HL-60 (cell line): ENCODE results near the gene CHCHD3.

ENCODE experiments used
- DNase-seq, 2 experiments: peaks; one replicate each; pipeline ENCODE4 v3.0.0-alpha.2; 2010 to 2020; ENCODE audit warnings: low read depth in 1 of 2, low spot score in 1 of 2
- H3K27ac ChIP-seq: fragments of 250-450 bp; sonication (Bioruptor Pico); replicated peaks from 2 replicates; pipeline ENCODE4 v1.5.1; 2020; ENCODE audit warnings: mild to moderate bottlenecking, moderate library complexity
- H3K27me3 ChIP-seq: fragments of 250-450 bp; sonication (Bioruptor Pico); 2 replicates; pipeline ENCODE4 v1.5.1; 2021; ENCODE audit warnings: mild to moderate bottlenecking, moderate library complexity; ENCODE audit not compliant: insufficient read depth, poor library complexity, severe bottlenecking
- H3K4me3 ChIP-seq: replicated peaks from 2 replicates; pipeline ENCODE4 v1.5.1; 2011; ENCODE audit warnings: mild to moderate bottlenecking, control low read depth, low read length; ENCODE audit not compliant: insufficient read depth
- GABPA ChIP-seq: IDR thresholded peaks from 2 replicates; pipeline ENCODE4 v1.6.1; 2012; ENCODE audit warnings: low read depth
- POLR2AphosphoS5 ChIP-seq: IDR thresholded peaks from 2 replicates; pipeline ENCODE4 v1.6.1; 2012; ENCODE audit warnings: low read depth
- SPI1 ChIP-seq: IDR thresholded peaks from 2 replicates; pipeline ENCODE4 v1.6.1; 2012; ENCODE audit warnings: low read depth, mild to moderate bottlenecking, borderline replicate concordance
- TF ChIP-seq, protein P1 (sequence below): IDR thresholded peaks from 2 replicates; pipeline ENCODE4 v1.6.1; 2012; ENCODE audit warnings: low read depth; ENCODE audit not compliant: insufficient replicate concordance
- TF ChIP-seq, protein P2 (sequence below): IDR thresholded peaks from one replicate; pipeline ENCODE4 v1.5.1; 2011; ENCODE audit warnings: low read length, control low read depth, inconsistent platforms; ENCODE audit not compliant: insufficient read depth

Gene CHCHD3

DNA sequence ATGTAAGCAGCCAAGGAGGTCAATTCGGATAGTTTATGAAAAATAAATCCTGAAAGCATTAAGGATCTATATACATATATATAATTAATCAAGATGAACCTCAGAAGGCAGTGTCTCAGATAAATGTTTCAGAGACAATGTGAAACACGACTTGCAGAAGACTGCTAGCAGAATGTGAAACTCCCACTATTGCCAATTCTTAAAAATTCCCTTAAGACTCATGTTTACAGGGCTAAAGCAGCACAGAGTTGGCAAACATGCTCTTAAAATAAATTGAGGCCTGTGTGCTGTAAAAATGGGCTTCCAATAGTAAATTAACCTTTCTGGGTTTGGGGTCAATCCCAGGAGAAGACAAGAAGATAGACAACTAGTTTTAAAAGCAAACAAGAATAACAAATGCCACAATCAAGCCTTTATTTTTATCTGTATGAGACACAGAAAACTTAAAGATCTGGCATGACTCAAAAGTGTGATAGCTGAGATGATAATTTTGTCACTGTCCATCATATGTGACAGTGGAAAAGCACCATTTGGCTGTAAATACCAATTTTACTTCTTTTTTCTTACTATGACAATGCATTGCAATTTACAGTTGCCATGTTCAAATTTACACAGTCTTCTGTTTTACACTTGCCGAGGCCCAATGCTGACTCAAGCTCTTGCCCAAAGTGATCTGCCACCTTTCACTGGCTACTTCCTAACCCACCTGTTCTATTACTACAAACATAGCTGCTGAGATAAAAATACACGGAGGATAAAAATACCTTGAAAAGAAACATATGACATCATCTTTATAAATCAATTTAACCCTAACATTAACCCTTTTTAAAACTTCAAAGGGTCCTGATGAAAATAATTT is 78.6 kb downstream of the CHCHD3 start:
- TF ChIP-seq POLR2AphosphoS5 (no peak), GABPA (no peak), SPI1 (no peak)
- TF ChIP-seq, protein P1, sequence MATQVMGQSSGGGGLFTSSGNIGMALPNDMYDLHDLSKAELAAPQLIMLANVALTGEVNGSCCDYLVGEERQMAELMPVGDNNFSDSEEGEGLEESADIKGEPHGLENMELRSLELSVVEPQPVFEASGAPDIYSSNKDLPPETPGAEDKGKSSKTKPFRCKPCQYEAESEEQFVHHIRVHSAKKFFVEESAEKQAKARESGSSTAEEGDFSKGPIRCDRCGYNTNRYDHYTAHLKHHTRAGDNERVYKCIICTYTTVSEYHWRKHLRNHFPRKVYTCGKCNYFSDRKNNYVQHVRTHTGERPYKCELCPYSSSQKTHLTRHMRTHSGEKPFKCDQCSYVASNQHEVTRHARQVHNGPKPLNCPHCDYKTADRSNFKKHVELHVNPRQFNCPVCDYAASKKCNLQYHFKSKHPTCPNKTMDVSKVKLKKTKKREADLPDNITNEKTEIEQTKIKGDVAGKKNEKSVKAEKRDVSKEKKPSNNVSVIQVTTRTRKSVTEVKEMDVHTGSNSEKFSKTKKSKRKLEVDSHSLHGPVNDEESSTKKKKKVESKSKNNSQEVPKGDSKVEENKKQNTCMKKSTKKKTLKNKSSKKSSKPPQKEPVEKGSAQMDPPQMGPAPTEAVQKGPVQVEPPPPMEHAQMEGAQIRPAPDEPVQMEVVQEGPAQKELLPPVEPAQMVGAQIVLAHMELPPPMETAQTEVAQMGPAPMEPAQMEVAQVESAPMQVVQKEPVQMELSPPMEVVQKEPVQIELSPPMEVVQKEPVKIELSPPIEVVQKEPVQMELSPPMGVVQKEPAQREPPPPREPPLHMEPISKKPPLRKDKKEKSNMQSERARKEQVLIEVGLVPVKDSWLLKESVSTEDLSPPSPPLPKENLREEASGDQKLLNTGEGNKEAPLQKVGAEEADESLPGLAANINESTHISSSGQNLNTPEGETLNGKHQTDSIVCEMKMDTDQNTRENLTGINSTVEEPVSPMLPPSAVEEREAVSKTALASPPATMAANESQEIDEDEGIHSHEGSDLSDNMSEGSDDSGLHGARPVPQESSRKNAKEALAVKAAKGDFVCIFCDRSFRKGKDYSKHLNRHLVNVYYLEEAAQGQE: no peak
- TF ChIP-seq, protein P2, sequence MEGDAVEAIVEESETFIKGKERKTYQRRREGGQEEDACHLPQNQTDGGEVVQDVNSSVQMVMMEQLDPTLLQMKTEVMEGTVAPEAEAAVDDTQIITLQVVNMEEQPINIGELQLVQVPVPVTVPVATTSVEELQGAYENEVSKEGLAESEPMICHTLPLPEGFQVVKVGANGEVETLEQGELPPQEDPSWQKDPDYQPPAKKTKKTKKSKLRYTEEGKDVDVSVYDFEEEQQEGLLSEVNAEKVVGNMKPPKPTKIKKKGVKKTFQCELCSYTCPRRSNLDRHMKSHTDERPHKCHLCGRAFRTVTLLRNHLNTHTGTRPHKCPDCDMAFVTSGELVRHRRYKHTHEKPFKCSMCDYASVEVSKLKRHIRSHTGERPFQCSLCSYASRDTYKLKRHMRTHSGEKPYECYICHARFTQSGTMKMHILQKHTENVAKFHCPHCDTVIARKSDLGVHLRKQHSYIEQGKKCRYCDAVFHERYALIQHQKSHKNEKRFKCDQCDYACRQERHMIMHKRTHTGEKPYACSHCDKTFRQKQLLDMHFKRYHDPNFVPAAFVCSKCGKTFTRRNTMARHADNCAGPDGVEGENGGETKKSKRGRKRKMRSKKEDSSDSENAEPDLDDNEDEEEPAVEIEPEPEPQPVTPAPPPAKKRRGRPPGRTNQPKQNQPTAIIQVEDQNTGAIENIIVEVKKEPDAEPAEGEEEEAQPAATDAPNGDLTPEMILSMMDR: no peak
- H3K4me3 ChIP-seq: no peak overlapping the region
- H3K27me3 ChIP-seq: no peaks in the 10 kb centered on the region
- H3K27ac ChIP-seq: no peak overlapping the region
- no peak for DNase-seq

DNA sequence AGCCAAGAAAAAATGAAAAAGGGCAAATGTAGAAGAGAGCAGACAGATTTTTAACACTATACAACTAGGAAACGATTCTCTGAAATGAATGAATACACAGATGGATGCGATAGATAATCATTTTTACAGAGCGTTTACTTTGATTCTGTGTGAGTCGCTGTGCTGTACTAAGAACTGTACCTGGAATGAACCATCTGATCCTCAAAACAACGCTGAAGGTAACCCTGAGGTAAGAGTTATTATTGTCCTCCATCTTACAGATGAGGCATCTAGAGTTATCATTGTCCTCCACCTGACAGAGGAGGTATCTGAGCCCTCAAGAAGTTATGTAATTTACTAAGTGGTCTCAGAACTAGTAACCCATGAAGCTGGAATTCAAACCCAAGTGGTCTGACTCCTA is 80.2 kb downstream of the CHCHD3 start:
- DNase-seq: no peak
- Histone ChIP-seq H3K4me3 (no peak overlapping the region), H3K27me3 (no peaks in the 10 kb centered on the region), H3K27ac (no peak overlapping the region)
- TF ChIP-seq, protein P2: no peak
- TF ChIP-seq POLR2AphosphoS5: no peak

DNA sequence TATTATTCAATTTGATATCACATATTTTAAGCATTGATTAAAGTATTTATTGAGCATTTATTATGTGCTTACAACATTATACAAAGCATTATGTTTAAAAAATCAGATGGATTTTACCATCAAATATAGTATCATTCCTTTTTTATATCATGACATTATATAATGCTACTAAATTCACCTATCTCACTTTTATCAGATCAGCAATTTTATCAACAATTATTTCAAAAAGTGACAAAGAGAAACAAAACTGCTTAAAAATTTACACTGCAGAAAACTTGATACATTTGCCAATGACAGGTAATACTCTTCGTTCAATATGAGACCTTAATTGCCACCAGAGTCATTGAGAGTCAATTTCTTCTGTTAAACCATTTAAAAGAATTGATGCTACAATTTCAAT is 82.0 kb downstream of the CHCHD3 start:
- Histone ChIP-seq H3K4me3 (no peak overlapping the region), H3K27ac (no peak overlapping the region), H3K27me3 (no peaks in the 10 kb centered on the region)
- no peak for TF ChIP-seq POLR2AphosphoS5
- TF ChIP-seq SPI1: no peak
- TF ChIP-seq GABPA: no peak
- TF ChIP-seq, protein P1: no peak
- TF ChIP-seq, protein P2: no peak
- DNase-seq: no peak

DNA sequence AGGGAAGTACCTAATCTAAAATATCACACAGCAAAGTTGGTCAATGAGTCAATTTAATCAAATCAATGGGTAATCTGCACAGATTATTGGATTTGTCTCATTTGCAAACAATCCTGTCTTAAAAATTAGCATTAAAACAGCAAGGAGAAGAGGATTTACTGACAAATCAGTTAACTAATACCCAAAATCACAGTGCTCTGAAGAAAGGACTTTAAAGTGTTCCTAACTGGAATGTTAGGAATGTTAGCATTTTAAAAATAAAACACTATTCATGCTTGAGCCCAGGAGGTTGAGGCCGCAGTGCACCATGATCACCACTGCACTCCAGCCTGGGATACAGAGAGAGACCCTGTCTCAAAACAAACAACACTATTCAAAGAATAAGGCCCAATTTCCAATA is 83.1 kb downstream of the CHCHD3 start:
- DNase-seq: no peak
- TF ChIP-seq POLR2AphosphoS5 (no peak), GABPA (no peak), SPI1 (no peak)
- TF ChIP-seq, protein P2: no peak
- TF ChIP-seq, protein P1: no peak
- no peak overlapping the region for H3K27ac ChIP-seq
- no peaks in the 10 kb centered on the region for H3K27me3 ChIP-seq
- no peak overlapping the region for H3K4me3 ChIP-seq
